ENCODE results near the gene CAPN12.
A peak's percentile ranks its signal among the peaks of the same experiment; 100 is the strongest.

Gene CAPN12

DNA sequence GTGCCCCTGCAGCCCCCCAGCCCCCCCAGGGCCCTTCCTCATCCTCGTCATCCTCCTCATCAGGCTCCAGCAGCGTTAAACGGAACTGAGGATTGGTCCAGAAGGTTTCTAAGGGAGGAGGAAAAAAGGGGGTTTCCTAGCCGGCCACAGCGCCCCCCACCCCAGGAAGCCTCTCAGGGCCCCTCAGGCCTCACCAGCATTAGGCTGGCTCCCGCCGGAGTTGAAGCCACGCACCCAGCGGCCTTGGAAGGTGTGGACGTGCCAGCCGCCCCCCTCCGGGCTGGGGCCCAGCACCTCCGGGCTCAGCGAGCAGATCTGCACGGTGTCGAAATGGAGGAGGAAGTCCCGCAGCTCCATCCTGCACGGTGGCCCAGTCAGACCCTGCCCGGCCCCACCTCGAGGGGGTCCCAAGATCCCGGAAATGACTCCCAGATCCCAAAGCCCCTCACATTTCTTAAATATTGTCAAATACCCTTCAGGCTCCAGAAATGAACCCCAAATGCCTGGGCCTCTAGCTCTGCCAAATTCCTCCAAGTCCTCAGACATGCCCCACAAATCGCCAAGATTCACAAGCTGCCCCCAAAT is 6.9 kb downstream of the CAPN12 start:
- DNase-seq = no peak

- DNase-seq = peak; percentile 54
Measured at GRCh38 chr19:38736413-38737280, 7.6 kb downstream of the CAPN12 start.

DNA sequence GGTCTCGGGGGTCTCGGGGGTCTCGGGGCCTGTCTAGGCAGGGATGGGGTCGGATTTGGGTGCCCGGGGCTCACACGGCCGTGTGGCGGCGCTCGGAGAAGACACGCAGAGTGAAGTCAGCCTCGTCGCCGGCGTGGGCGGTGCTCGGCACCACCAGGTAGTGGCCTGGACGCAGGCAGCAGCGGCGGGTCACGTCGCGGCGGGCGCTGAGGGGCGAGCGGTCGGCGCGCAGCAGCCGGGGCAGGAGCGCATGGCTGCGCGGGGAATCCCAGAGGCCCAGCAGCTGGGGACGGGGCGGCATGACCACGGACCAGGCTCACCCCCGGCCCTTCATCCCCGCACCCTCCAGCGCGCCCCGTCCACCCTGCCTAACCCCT is 8.2 kb downstream of the CAPN12 start:
- peak; percentile 65 for DNase-seq

- DNase-seq = no peak
Measured at GRCh38 chr19:38735257-38735686, 9.0 kb downstream of the CAPN12 start.

GRCh38 chr19:38734426-38735256 is 9.6 kb downstream of the CAPN12 start:
- peak; percentile 13 for DNase-seq

- no peak for DNase-seq
Measured at GRCh38 chr19:38734176-38734425, 10.2 kb downstream of the CAPN12 start.

DNA sequence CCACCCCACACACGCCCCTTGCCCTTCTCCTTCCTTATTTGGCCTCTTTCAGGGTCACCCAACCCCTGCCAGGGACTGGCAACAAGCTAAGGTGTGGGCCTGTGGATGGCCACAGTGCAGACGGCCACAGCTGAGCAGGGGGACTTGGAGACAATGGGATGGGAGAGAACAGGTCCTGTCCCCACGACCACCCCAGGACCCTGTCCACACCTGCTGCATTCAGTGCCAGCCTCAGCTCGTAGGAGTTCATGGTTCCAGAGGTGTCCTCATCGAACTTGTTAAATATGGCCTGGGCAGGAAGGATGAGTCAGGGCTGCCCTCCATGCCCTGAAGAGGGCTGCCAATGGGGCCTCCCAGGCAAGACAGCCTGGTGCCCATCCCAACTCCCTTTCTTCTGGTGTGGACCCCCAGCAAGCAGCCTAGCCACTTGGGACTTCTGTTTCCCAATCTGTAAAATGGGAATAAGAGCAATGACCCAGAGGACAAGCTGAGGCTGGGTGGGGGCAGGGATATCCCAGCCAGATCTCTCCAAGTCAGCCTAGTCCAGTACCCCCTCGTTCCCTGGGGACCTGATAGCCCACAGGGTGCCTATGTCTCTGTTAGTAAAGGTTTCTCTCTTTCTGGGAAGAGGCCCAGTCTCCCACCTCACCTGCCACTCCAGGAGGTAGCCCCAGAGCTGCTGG is 10.6 kb downstream of the CAPN12 start:
- DNase-seq = no peak

DNA sequence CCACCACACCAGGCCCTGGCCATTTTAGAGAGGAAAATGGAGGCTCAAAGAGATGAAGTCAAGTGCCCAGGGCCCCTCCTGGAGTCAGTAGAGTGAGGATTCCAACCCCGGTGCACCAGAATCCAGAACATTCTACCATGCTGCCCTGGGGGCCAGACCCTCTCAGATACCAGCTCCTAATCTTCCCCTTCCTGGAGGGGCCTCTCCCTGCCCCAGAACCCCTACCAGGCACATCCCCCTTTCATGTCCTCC is 11.1 kb downstream of the CAPN12 start:
- DNase-seq = no peak

GRCh38 chr19:38731654-38732301 is 12.5 kb downstream of the CAPN12 start:
- DNase-seq = no peak

- no peak for DNase-seq
Measured at GRCh38 chr19:38730731-38731589, 13.3 kb downstream of the CAPN12 start.

GRCh38 chr19:38730470-38730730 is 13.9 kb downstream of the CAPN12 start:
- DNase-seq = no peak

DNA sequence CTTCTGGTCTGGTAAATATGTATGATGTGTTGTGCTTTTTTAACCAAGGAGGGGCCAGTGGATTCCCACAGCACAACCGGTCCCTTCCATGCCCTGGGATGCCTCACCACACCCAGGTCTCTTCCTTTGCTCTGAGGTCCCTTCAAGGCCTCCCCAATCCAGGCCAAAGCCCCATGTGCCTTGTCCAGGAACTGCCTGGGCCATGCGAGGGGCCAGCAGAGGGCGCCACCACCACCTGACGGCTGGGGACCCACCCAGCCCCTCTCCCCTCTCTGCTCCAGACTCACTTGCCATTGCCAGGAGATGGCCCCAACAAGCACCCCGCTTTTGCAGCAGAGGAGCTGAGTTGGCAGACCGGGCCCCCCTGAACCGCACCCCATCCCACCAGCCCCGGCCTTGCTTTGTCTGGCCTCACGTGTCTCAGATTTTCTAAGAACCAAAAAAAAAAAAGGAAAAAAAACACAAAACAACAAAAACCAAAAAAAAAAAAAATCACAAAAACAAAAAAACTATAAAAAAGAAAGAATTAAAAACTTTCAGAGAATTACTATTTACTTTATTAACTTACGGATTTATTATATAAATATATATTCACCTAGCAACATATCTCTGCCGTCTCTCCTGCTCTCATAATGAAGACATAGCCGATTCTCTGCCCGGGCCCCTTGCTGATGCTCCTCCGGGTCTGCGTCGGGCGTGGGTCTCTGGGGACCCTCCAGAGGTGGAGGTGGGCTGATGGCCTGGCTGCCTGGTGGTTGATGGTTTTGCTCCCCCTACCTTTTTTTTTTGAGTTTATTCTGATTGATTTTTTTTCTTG is 14.4 kb downstream of the CAPN12 start:
- peak; percentile 69 for DNase-seq

GRCh38 chr19:38728752-38729541 is 15.3 kb downstream of the CAPN12 start:
- no peak for DNase-seq

DNA sequence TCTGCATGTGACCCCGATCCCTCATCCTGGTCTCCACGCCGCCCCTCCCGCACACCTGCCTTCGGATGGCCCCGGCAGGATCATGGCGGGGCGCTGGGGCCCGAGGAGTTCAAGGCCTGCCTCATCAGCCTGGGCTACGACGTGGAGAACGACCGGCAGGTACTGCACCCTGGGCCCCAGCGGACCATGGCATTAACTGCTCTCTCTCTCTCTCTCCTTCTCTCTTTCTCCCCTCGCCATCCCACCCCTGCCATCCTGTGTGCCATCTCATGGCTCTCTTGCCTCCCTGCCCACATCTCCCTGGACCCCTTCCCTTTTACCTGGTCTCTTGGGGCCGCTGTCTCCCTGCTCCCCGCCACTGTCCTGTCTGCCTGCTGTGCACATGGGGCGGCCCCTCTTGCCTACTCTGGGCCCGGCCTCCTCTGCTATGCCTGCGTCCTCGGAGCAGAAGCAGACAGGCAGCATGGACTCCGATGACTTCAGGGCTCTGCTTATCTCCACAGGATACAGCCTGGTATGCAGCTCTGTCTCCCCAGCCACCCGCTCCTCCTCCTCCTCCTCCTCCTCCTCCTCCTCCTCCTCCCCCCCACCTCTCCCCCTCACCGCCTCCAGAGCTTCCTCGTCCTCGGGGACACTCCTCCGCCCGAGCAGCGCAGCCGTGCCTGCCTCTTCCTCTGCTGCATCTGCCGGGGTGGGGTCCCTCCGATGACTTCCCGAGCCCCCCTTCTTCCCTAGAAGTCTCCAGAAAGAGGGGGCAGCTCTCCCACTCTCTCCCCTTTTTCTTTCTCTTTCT is 16.2 kb downstream of the CAPN12 start:
- no peak for DNase-seq

GRCh38 chr19:38727306-38727867 is 16.9 kb downstream of the CAPN12 start:
- DNase-seq = no peak

DNA sequence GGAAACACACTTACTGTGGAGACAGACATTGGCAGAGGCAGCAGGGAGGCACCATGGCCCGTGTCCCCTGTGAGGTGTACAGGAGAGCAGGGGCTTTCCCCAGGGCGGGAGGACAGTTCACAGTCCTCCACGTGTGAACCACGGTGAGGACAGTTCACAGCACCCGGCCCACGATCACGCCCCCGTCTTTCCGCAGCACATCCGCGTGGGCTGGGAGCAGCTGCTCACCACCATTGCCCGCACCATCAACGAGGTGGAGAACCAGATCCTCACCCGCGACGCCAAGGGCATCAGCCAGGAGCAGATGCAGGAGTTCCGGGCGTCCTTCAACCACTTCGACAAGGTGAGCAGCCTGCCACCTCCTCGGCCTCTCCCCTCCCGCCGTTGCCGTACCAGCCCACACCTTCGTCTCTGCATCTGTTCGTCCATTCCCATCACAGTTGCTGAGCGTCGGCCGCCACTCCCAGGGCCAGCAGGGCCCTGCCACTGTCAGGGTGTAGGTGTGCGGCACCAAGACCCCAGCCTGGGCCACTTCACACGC is 17.4 kb downstream of the CAPN12 start:
- peak; percentile 24 for DNase-seq

DNA sequence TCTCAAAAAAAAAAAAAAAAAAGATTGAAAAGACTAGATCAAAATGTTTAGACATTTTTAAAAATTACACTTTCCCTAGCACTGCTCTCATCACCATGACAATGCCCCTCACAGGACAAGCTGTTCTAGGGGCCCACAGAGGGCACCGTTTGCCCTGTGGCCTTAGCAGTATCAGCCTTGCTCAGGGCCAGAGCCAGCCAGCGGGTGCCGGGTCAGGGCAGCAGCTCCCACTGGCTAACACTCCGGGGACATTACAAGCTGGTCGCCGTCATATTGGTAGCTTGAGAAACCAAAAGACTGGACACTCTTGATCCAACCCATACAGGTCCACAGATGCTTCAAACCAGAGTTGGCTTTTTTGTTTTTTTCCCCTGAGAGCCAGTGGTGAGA is 18.0 kb downstream of the CAPN12 start:
- no peak for DNase-seq

GRCh38 chr19:38725469-38726283 is 18.6 kb downstream of the CAPN12 start:
- DNase-seq = no peak

Measured in stimulated activated naive CD4-positive, alpha-beta T cell treated with Interleukin-2 at 50 U/mL for 16 hours (primary cell).